ENCODE measurements around the gene CHST12.

GRCh38 chr7:2360796-2361195 lies 42.6 kb upstream of the CHST12 start:
- no peak for TF ChIP-seq CTCF (IDR thresholded peaks at IDR 0.05)
- TF ChIP-seq EZH2 (IDR thresholded peaks at IDR 0.05; ENCODE audit: borderline replicate concordance, insufficient read depth, low read depth, low read length, poor library complexity, severe bottlenecking) = no peak
